Measurements from ENCODE around the gene ERC1. TPM values are rescaled to one million over a fixed set of nuclear protein-coding genes. Genes with fewer than 3 reads are reported as not detected.

The ERC1 gene
- total RNA-seq, 1 donor from 2014 or later, result 56.5 TPM

- Histone ChIP-seq H3K27ac (peak overlapping the region; percentile 38), H3K4me1 (peaks cover 19% of the 10 kb centered on the region), H3K36me3 (no peaks in the 10 kb centered on the region), H3K27me3 (no peaks in the 10 kb centered on the region), H3K4me3 (no peak overlapping the region), H3K9me3 (no peaks in the 10 kb centered on the region)
- intact Hi-C loops (cut with DNase I), result no loop called here
- DNase-seq (ENCODE audit: extremely low spot score in 2 of 2), result no peak
- TF ChIP-seq POLR2A (IDR thresholded peaks at IDR 0.05) (no peak), POLR2AphosphoS5 (IDR thresholded peaks at IDR 0.05; ENCODE audit: insufficient read depth in 1 of 2, low read depth in 1 of 2) (no peak), CTCF (IDR thresholded peaks at IDR 0.05) (no peak)
These were observed 327.5 kb downstream of the ERC1 start for GRCh38 chr12:1318327-1319031.

GRCh38 chr12:1319212-1319611 is 328.2 kb downstream of the ERC1 start:
- H3K4me3 ChIP-seq, result no peak overlapping the region
- intact Hi-C loops (cut with DNase I), result no loop called here
- DNase-seq (ENCODE audit: extremely low spot score in 2 of 2), result no peak
- H3K4me1 ChIP-seq, result peaks cover 19% of the 10 kb centered on the region
- no peaks in the 10 kb centered on the region for H3K36me3 ChIP-seq
- H3K27me3 ChIP-seq, result no peaks in the 10 kb centered on the region
- peak overlapping the region; percentile 38 for H3K27ac ChIP-seq
- H3K9me3 ChIP-seq, result no peaks in the 10 kb centered on the region
- TF ChIP-seq POLR2AphosphoS5 (IDR thresholded peaks at IDR 0.05; ENCODE audit: insufficient read depth in 1 of 2, low read depth in 1 of 2) (no peak), POLR2A (IDR thresholded peaks at IDR 0.05) (no peak), CTCF (IDR thresholded peaks at IDR 0.05) (no peak)

- peaks cover 19% of the 10 kb centered on the region for H3K4me1 ChIP-seq
- no peaks in the 10 kb centered on the region for H3K27me3 ChIP-seq
- intact Hi-C loops (cut with DNase I), result no loop called here
- DNase-seq (ENCODE audit: extremely low spot score in 2 of 2), result no peak
- no peaks in the 10 kb centered on the region for H3K36me3 ChIP-seq
- TF ChIP-seq POLR2A (IDR thresholded peaks at IDR 0.05) (no peak), POLR2AphosphoS5 (IDR thresholded peaks at IDR 0.05; ENCODE audit: insufficient read depth in 1 of 2, low read depth in 1 of 2) (no peak), CTCF (IDR thresholded peaks at IDR 0.05) (no peak)
- no peak overlapping the region for H3K4me3 ChIP-seq
- H3K27ac ChIP-seq, result no peak overlapping the region
- H3K9me3 ChIP-seq, result no peaks in the 10 kb centered on the region
These were observed 329.0 kb downstream of the ERC1 start for GRCh38 chr12:1320021-1320420.

- Histone ChIP-seq H3K4me3 (no peak overlapping the region), H3K9me3 (no peaks in the 10 kb centered on the region), H3K36me3 (no peaks in the 10 kb centered on the region), H3K4me1 (peaks cover 18% of the 10 kb centered on the region), H3K27me3 (no peaks in the 10 kb centered on the region), H3K27ac (no peak overlapping the region)
- no peak for TF ChIP-seq POLR2A (IDR thresholded peaks at IDR 0.05)
- no peak for TF ChIP-seq POLR2AphosphoS5 (IDR thresholded peaks at IDR 0.05; ENCODE audit: insufficient read depth in 1 of 2, low read depth in 1 of 2)
- TF ChIP-seq CTCF (IDR thresholded peaks at IDR 0.05), result no peak
- intact Hi-C loops (cut with DNase I), result no loop called here
- no peak for DNase-seq (ENCODE audit: extremely low spot score in 2 of 2)
These were observed 331.8 kb downstream of the ERC1 start for GRCh38 chr12:1322821-1323220.

- DNase-seq (ENCODE audit: extremely low spot score in 2 of 2), result no peak
- no peak overlapping the region for H3K27ac ChIP-seq
- TF ChIP-seq CTCF (IDR thresholded peaks at IDR 0.05) (no peak), POLR2A (IDR thresholded peaks at IDR 0.05) (no peak), POLR2AphosphoS5 (IDR thresholded peaks at IDR 0.05; ENCODE audit: insufficient read depth in 1 of 2, low read depth in 1 of 2) (no peak)
- no peak overlapping the region for H3K4me3 ChIP-seq
- H3K36me3 ChIP-seq, result no peaks in the 10 kb centered on the region
- H3K4me1 ChIP-seq, result peaks cover 5% of the 10 kb centered on the region
- H3K27me3 ChIP-seq, result no peaks in the 10 kb centered on the region
- no peaks in the 10 kb centered on the region for H3K9me3 ChIP-seq
- intact Hi-C loops (cut with DNase I), result no loop called here
These were observed 333.1 kb downstream of the ERC1 start for GRCh38 chr12:1324099-1324498.

Measured in vagina (tissue), 2 donors.